D721Med (cell line): Measurements from ENCODE around the gene HPGDS.
"Not testable (repeated sequence)": the region's sequence is repeated elsewhere in the genome, so short reads cannot be mapped to it uniquely, and the experiment has no call there.

Experiments
- DNase-seq: peaks from one replicate; pipeline ENCODE4 v3.0.0; 2011; ENCODE audit warnings: low spot score; ENCODE audit not compliant: insufficient read length
- FAIRE-seq: peaks from 2 replicates; lab custom pipeline; 2011; peaks lifted over from hg19 to GRCh38; lab: Jason Lieb, UNC
- TF ChIP-seq, protein P1 (sequence below): IDR thresholded peaks from 2 replicates; pipeline ENCODE4 v1.5.1; 2012; ENCODE audit warnings: mild to moderate bottlenecking, control low read depth; ENCODE audit not compliant: insufficient read depth; ENCODE audit errors: missing control alignments

The HPGDS gene

DNA sequence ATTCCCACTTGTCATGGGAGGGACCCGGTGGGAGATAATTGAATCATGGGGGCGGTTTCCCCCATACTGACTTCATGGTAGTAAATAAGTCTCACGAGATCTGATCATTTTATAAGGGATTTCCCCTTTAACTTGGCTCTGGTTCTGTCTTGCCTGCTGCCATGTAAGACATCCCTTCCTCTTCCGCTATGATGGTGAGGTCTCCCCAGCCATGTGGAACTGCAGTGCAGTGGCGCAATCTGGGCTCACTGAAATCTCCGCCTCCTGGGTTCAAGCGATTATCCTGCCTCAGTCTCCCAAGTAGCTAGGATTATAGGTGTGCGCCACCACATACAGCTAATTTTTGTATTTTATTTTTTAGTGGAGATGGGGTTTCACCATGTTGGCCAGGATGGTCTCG is 2.9 kb downstream of the HPGDS start:
- FAIRE-seq (no peak), DNase-seq (no peak)
- TF ChIP-seq, protein P1, sequence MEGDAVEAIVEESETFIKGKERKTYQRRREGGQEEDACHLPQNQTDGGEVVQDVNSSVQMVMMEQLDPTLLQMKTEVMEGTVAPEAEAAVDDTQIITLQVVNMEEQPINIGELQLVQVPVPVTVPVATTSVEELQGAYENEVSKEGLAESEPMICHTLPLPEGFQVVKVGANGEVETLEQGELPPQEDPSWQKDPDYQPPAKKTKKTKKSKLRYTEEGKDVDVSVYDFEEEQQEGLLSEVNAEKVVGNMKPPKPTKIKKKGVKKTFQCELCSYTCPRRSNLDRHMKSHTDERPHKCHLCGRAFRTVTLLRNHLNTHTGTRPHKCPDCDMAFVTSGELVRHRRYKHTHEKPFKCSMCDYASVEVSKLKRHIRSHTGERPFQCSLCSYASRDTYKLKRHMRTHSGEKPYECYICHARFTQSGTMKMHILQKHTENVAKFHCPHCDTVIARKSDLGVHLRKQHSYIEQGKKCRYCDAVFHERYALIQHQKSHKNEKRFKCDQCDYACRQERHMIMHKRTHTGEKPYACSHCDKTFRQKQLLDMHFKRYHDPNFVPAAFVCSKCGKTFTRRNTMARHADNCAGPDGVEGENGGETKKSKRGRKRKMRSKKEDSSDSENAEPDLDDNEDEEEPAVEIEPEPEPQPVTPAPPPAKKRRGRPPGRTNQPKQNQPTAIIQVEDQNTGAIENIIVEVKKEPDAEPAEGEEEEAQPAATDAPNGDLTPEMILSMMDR, result no peak

DNA sequence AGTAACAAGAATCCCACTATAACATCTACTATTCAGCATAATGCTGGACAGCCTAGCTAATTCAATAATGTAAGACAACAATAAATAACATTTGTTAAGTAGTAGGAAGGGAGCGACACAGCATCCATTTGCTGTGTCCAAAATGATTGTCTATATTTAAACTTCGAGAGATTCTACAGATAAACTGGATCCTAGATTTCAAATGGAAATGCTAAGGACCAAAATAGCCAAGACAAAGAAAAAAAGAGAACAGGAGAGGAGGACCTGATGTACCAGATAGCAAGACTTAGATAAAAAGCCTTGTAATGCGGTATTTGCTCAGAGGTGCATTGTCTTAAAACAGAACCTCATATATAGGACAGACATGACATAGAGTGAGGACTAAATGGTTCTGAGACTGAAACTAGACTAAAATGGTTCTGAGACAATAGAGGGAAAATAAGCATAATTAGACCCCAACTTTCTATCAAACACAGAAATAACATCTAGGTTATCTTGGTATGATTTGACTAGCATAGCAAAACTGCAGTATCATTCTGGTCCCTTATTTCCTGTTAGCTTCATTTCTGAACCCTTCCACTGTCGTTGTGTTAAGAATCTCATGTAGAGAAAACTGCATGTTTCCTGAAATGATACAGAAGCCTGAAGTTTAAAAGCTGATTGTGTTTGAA is 3.8 kb downstream of the HPGDS start:
- DNase-seq (no peak), FAIRE-seq (no peak)
- TF ChIP-seq, protein P1, result no peak

DNA sequence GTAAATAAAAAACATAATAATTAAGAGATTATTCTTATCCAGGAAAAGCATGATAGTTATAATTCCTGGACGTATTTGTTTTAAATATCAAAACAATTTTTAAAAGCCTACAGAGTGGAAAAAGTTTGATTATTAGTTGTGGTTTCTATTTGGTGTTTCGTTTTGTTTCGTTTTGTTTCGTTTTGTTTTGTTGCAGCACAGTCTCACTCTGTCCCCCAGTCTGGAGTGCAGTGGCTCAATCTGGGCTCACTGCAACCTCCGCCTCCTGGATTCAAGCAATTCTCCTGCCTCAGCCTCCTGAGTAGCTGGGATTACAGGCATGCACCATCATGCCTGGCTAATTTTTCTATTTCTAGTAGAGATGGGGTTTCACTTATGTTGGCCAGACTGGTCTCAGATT is 5.8 kb downstream of the HPGDS start:
- not testable (repeated sequence) for FAIRE-seq, DNase-seq

DNA sequence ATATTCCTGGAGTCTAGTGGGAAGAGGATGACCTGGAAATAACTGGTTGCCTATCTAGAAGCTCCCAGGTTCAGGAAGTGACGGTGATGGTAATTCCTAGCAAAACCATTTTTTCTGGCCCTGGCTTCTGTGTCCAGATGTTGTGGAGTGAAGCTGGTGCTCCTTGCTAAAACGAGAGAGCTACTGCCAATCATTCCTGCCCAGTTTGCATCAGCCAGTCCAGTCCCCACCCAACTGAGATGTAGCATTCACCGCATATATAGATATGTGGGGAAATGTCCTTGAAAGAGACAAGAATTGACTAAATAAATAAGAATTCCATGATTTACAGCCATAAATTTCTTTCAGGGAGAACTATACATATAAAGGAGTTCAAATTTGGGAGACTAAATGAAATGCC is 6.3 kb downstream of the HPGDS start:
- TF ChIP-seq, protein P1, result no peak
- DNase-seq, result no peak
- no peak for FAIRE-seq

DNA sequence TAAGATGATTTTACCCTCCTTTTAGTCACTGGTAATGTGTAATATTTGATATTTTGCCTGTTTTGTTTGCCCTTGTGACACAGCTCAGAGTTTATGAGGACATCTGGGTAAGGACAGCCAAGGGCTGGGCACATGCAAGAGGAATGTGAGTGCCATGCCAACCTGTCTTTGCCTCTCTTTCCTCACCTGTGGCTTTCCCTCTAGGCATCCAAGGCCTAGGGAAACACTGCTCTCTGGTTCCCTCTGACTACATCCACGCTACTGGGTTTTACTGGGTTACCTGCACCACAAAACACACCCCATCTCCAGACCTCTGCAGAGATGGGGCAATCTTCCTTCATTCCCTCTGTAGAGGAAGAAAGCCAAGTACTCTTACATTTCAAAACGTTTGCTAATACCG is 7.7 kb downstream of the HPGDS start:
- FAIRE-seq, result no peak
- no peak for DNase-seq
- TF ChIP-seq, protein P1, result no peak

DNA sequence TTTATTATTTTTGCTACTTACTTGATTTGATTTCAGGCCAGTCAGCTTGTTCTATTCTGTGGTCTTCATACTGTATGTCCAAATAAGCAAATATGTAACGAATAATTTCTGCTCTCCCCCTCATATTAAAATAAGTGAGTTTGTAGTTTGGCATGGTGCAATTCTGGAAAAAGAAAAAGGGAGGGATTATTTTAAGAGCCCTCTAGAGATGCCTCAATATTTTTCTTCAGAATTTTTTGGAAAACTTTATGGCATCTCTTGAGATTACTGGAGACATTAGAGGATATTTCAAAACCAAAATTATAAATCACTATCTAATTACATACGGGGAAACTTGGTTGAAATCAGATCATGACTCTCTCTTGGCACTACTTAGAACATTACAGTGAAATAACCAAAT is 8.2 kb downstream of the HPGDS start:
- TF ChIP-seq, protein P1, result no peak
- FAIRE-seq (no peak), DNase-seq (no peak)

DNA sequence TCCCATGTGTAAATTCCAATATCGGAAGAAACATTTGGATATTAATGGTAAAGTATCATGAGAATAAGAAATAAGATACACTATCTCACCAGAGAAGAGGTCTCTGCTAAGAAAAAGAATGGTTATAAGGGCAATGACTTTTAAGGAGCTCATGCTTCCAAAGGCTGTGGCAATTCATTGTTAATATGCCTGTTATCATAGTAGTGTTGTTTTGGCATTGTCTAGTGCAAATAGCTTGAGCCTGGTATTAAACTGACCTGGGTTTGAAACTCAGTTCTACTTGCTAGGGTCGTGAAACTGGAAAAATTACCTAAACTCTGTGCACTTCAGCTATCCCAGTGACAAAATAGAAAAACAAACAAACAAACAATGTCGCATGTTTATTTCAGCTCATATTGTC is 8.8 kb downstream of the HPGDS start:
- TF ChIP-seq, protein P1, result no peak
- FAIRE-seq (no peak), DNase-seq (no peak)
